Measurements from ENCODE around the gene SH2D2A. TPM values are rescaled to one million over a fixed set of nuclear protein-coding genes. Genes with fewer than 3 reads are reported as not detected.

SH2D2A gene
- total and polyA plus RNA-seq, 2 of the 4 experiments (the other 2 are of a cell fraction), result not detected

- H3K14ac ChIP-seq (replicated peaks; ENCODE audit: low read depth, low read length), result no peak overlapping the region
- intact Hi-C loops (cut with micrococcal nuclease) (no loop called here), in situ Hi-C loops (cut with MboI; ENCODE audit: low sequenced_read_pairs) (no loop called here), dilution Hi-C loops (cut with HindIII; ENCODE audit: low sequenced_read_pairs, unreplicated experiment) (no loop called here)
- H4K20me1 ChIP-seq (ENCODE audit: insufficient read depth, low read length), result peaks cover 31% of the 10 kb centered on the region
- TF ChIP-seq CEBPB (IDR thresholded peaks at IDR 0.05; ENCODE audit: low read depth, low read length) (no peak), POLR2A (IDR thresholded peaks at IDR 0.05; ENCODE audit: low read depth, low read length) (no peak), NFE2L2 (IDR thresholded peaks at IDR 0.05; ENCODE audit: low read depth, low read length) (no peak), CHD1 (IDR thresholded peaks at IDR 0.05; ENCODE audit: low read depth, low read length) (no peak), FOS (IDR thresholded peaks at IDR 0.05; ENCODE audit: low read depth, low read length) (no peak), MXI1 (IDR thresholded peaks at IDR 0.05; ENCODE audit: borderline replicate concordance, low read depth, low read length) (no peak), MAFK (IDR thresholded peaks at IDR 0.05; ENCODE audit: low read depth, low read length) (no peak), BHLHE40 (IDR thresholded peaks at IDR 0.05; ENCODE audit: low read depth, low read length) (no peak), USF2 (IDR thresholded peaks at IDR 0.05; ENCODE audit: low read depth, low read length) (no peak), RFX5 (IDR thresholded peaks at IDR 0.05; ENCODE audit: low read depth, low read length) (no peak), CTCF (conservative IDR thresholded peaks at IDR 0.05; ENCODE audit: low read depth, low read length) (no peak), RAD21 (IDR thresholded peaks at IDR 0.05; ENCODE audit: low read length) (no peak), SMC3 (IDR thresholded peaks at IDR 0.05; ENCODE audit: low read depth, low read length) (no peak), RCOR1 (IDR thresholded peaks at IDR 0.05; ENCODE audit: insufficient replicate concordance, low read length) (no peak), ELK1 (IDR thresholded peaks at IDR 0.05; ENCODE audit: borderline replicate concordance, low read depth, low read length) (no peak)
- H3K27me3 ChIP-seq (ENCODE audit: control insufficient read depth, insufficient read depth, low read length), result no peaks in the 10 kb centered on the region
- CTCF ChIA-PET, result no interaction called here
- H3K9ac ChIP-seq (ENCODE audit: low read depth, low read length), result no peak overlapping the region
- no peak overlapping the region for H3K56ac ChIP-seq (ENCODE audit: extremely low read depth, insufficient read depth, low read length)
- ATAC-seq (ENCODE audit: low read depth) (no peak), DNase-seq (no peak)
- peaks cover 26 to 47% of the 10 kb centered on the region in 2 experiments for H3K79me1 ChIP-seq (ENCODE audit: low read depth in 1 of 2, low read length in 2 of 2)
- H2AK5ac ChIP-seq (ENCODE audit: low read depth, low read length), result no peak overlapping the region
- H3K4me3 ChIP-seq (ENCODE audit: insufficient read depth, low read depth, low read length), result no peak overlapping the region
- H2AK9ac ChIP-seq (replicated peaks; ENCODE audit: low read depth, low read length, poor library complexity), result no peak overlapping the region
- no peak overlapping the region for H4K8ac ChIP-seq (ENCODE audit: low read depth in 2 of 2, low read length in 2 of 2)
- no peaks in the 10 kb centered on the region for H3K9me3 ChIP-seq (ENCODE audit: control insufficient read depth, insufficient read depth, low read length)
- H3K23ac ChIP-seq (ENCODE audit: low read depth, low read length), result no peak overlapping the region
- H3K4me2 ChIP-seq (ENCODE audit: low read depth, low read length), result no peak overlapping the region
- no peak overlapping the region for H2BK5ac ChIP-seq (ENCODE audit: low read depth, low read length, poor library complexity, severe bottlenecking)
- H3K36me3 ChIP-seq (ENCODE audit: control insufficient read depth, insufficient read depth, low read length), result peaks cover 43% of the 10 kb centered on the region
- POLR2A ChIA-PET (ENCODE audit: unreplicated experiment), result no interaction called here
- peaks cover 6% of the 10 kb centered on the region for H3K9me1 ChIP-seq (ENCODE audit: insufficient read depth, low read length)
- H4K91ac ChIP-seq (ENCODE audit: insufficient read depth, low read depth, low read length), result no peak overlapping the region
- WGBS, 2 experiments (ENCODE audit: extremely low coverage in 2 of 2, insufficient read length in 1 of 2), result no CpG with 5 or more reads among the region's 2 CpGs
- BruUV-seq (replicated peaks), result no TSS peak
- H2BK20ac ChIP-seq (ENCODE audit: low read depth, low read length), result no peak overlapping the region
- H2BK15ac ChIP-seq (ENCODE audit: low read depth, low read length), result no peak overlapping the region
- H4K5ac ChIP-seq (ENCODE audit: low read depth, low read length), result no peak overlapping the region
- H3K4me1 ChIP-seq (ENCODE audit: control insufficient read depth, insufficient read depth, low read length), result no peaks in the 10 kb centered on the region
- H2BK120ac ChIP-seq (ENCODE audit: low read depth, low read length), result no peak overlapping the region
- no peak overlapping the region for H3K27ac ChIP-seq (ENCODE audit: insufficient read depth, low read length)
- H3K18ac ChIP-seq (ENCODE audit: low read depth, low read length), result no peak overlapping the region
- H3K4ac ChIP-seq (ENCODE audit: low read depth, low read length), result no peak overlapping the region
- H2AFZ ChIP-seq (replicated peaks; ENCODE audit: low read length, poor library complexity), result no peak overlapping the region
Observed at GRCh38 chr1:156788136-156788535, 28.5 kb downstream of the SH2D2A start.
